Measurements from ENCODE around the gene CROCC2. TPM values are rescaled to one million over a fixed set of nuclear protein-coding genes. Genes with fewer than 3 reads are reported as not detected.

Gene CROCC2
- polyA plus RNA-seq, 1 of the 3 experiments (the other 2 are of a cell fraction), result not detected

GRCh38 chr2:240997141-240997855 lies 91.2 kb downstream of the CROCC2 start:
- no peak for TF ChIP-seq GATA2 (CRISPR knock-in tag; IDR thresholded peaks at IDR 0.05)
- DNase-seq, result no peak
- no peak overlapping the region for H3K4me3 ChIP-seq (ENCODE audit: low read depth in 2 of 2, low read length in 1 of 2)
- no peaks in the 10 kb centered on the region for H4K20me1 ChIP-seq (ENCODE audit: insufficient read depth)
- H3K9me3 ChIP-seq, result no peaks in the 10 kb centered on the region
- H3K36me3 ChIP-seq (replicated peaks in 1 of 2; ENCODE audit: control insufficient read depth in 1 of 2, insufficient read depth in 2 of 2, low read length in 1 of 2), result no peaks in the 10 kb centered on the region
- H2AFZ ChIP-seq (ENCODE audit: low read depth), result no peak overlapping the region
- H3K27ac ChIP-seq (ENCODE audit: low read depth in 2 of 2, low read length in 1 of 2), result no peak overlapping the region
- CTCF ChIA-PET, result interaction anchor here (0.7 kb wide), 1 partner anchor 13 kb away, joined by 3 read pairs; no protein-coding TSS in a partner anchor
- H3K4me1 ChIP-seq (ENCODE audit: control insufficient read depth in 1 of 2, insufficient read depth in 2 of 2, low read depth in 1 of 2, low read length in 1 of 2), result peaks cover 0 to 3% of the 10 kb centered on the region in 2 experiments; a peak in 1 of 4 replicates
- 79% methylated on average over 11 of the region's 16 CpGs for WGBS (ENCODE audit: low lambda C conversion rate)
- H3K79me2 ChIP-seq (ENCODE audit: insufficient read depth), result no peaks in the 10 kb centered on the region
- POLR2A ChIA-PET, result no interaction called here
- no peak overlapping the region for H3K4me2 ChIP-seq
- H3K27me3 ChIP-seq (ENCODE audit: insufficient read depth), result no peaks in the 10 kb centered on the region
- no peaks in the 10 kb centered on the region for H3K9me2 ChIP-seq
- no peak overlapping the region for H3K9ac ChIP-seq
- H3F3A ChIP-seq (replicated peaks; ENCODE audit: insufficient read depth), result no peaks in the 10 kb centered on the region

- ChIA-PET POLR2A (no interaction called here), CTCF (interaction anchor here (0.7 kb wide), 1 partner anchor 12 kb away, joined by 3 read pairs; no protein-coding TSS in a partner anchor)
- Histone ChIP-seq H3K9me2 (no peaks in the 10 kb centered on the region), H3F3A (replicated peaks; ENCODE audit: insufficient read depth) (no peaks in the 10 kb centered on the region), H3K9ac (no peak within 1 kb of the TSS), H4K20me1 (ENCODE audit: insufficient read depth) (no peaks in the 10 kb centered on the region), H3K27ac (ENCODE audit: low read depth in 2 of 2, low read length in 1 of 2) (no peak within 1 kb of the TSS), H2AFZ (ENCODE audit: low read depth) (no peak within 1 kb of the TSS), H3K4me2 (no peak within 1 kb of the TSS), H3K27me3 (ENCODE audit: insufficient read depth) (no peaks in the 10 kb centered on the region), H3K36me3 (replicated peaks in 1 of 2; ENCODE audit: control insufficient read depth in 1 of 2, insufficient read depth in 2 of 2, low read length in 1 of 2) (no peaks in the 10 kb centered on the region), H3K4me3 (ENCODE audit: low read depth in 2 of 2, low read length in 1 of 2) (peak within 1 kb of the TSS in 1 of 2 experiments; percentile 36; a peak in 2 of 4 replicates), H3K79me2 (ENCODE audit: insufficient read depth) (no peaks in the 10 kb centered on the region), H3K9me3 (no peaks in the 10 kb centered on the region), H3K4me1 (ENCODE audit: control insufficient read depth in 1 of 2, insufficient read depth in 2 of 2, low read depth in 1 of 2, low read length in 1 of 2) (peaks cover 0 to 3% of the 10 kb centered on the region in 2 experiments; a peak in 1 of 4 replicates)
- 33% methylated on average over 4 of the region's 61 CpGs for WGBS (ENCODE audit: low lambda C conversion rate)
- TF ChIP-seq YY1 (IDR thresholded peaks at IDR 0.05; ENCODE audit: low read depth) (no peak), REST (IDR thresholded peaks at IDR 0.05; ENCODE audit: low read depth, low read length) (no peak), TAF1 (IDR thresholded peaks at IDR 0.05; ENCODE audit: borderline replicate concordance, low read depth, low read length) (no peak), JUND (IDR thresholded peaks at IDR 0.05) (no peak), GABPA (IDR thresholded peaks at IDR 0.05; ENCODE audit: low read depth) (no peak), RAD21 (IDR thresholded peaks at IDR 0.05; ENCODE audit: low read length) (no peak), RFX5 (IDR thresholded peaks at IDR 0.05; ENCODE audit: low read length) (no peak), CTCF (IDR thresholded peaks at IDR 0.05) (no peak)
- peak; percentile 94 for DNase-seq
Measured at GRCh38 chr2:240997856-240998705, 91.9 kb downstream of the CROCC2 start, which contains the start of gene SNED1. TSS of gene SNED1 (plus strand) at chr2:240998618. CDS start at chr2:240998838, 220 bp downstream.
